Neural cell (in vitro differentiated cells): ENCODE data around the gene RADIL. TPM values are rescaled to one million over a fixed set of nuclear protein-coding genes. Genes with fewer than 3 reads are reported as not detected.

Source experiments
- H2AFZ ChIP-seq: fragments of 200-600, 300-800 bp; sonication (generic), shearing (Covaris generic); 2 replicates; pipeline ENCODE4 v1.6.0; 2014; ENCODE audit warnings: low read depth, mild to moderate bottlenecking, antibody characterized with exemption, low read length, moderate library complexity
- H3F3A ChIP-seq: fragments of 200-600 bp; shearing (Covaris generic); 2 replicates; pipeline ENCODE4 v1.6.1; 2016; ENCODE audit warnings: mild to moderate bottlenecking, moderate library complexity, mixed read lengths, antibody characterized with exemption, low read length; ENCODE audit not compliant: insufficient read depth, poor library complexity, severe bottlenecking
- H3K27ac ChIP-seq: fragments of 200-600, 300-800 bp; sonication (generic), shearing (Covaris generic); 2 replicates; pipeline ENCODE4 v1.5.1; 2014; ENCODE audit warnings: mild to moderate bottlenecking, low read length, moderate library complexity
- H3K27me3 ChIP-seq: fragments of 300-800, 200-600 bp; sonication (generic), shearing (Covaris generic); 2 replicates; pipeline ENCODE4 v1.6.0; 2014; ENCODE audit warnings: mild to moderate bottlenecking, low read depth, low read length, moderate library complexity; ENCODE audit not compliant: insufficient read depth
- H3K36me3 ChIP-seq: fragments of 300-800, 200-600 bp; sonication (generic), shearing (Covaris generic); 2 replicates; pipeline ENCODE4 v1.5.1; 2014; ENCODE audit warnings: mild to moderate bottlenecking, antibody characterized with exemption, low read length, moderate library complexity; ENCODE audit not compliant: insufficient read depth
- H3K4me2 ChIP-seq: fragments of 300-800, 200-600 bp; sonication (generic), shearing (Covaris generic); 2 replicates; pipeline ENCODE4 v1.6.0; 2014; ENCODE audit warnings: mild to moderate bottlenecking, low read length
- H3K4me3 ChIP-seq: fragments of 300-800, 200-600 bp; sonication (generic), shearing (Covaris generic); 2 replicates; pipeline ENCODE4 v1.5.1; 2014; ENCODE audit warnings: mild to moderate bottlenecking, low read length, moderate library complexity
- H3K79me2 ChIP-seq: fragments of 200-600 bp; shearing (Covaris generic); replicated peaks from 2 replicates; pipeline ENCODE4 v1.6.0; 2014; ENCODE audit warnings: mild to moderate bottlenecking, low read length, moderate library complexity; ENCODE audit not compliant: insufficient read depth
- H3K9ac ChIP-seq: fragments of 300-800, 200-600 bp; sonication (generic), shearing (Covaris generic); 2 replicates; pipeline ENCODE4 v1.6.1; 2016; ENCODE audit warnings: mild to moderate bottlenecking, low read length, mixed read lengths
- H3K9me2 ChIP-seq: fragments of 200-600 bp; shearing (Covaris generic); 2 replicates; pipeline ENCODE4 v1.6.1; 2016; ENCODE audit warnings: mild to moderate bottlenecking, low read length, mixed read lengths; ENCODE audit not compliant: insufficient read depth
- H3K9me3 ChIP-seq: fragments of 200-600, 300-800 bp; sonication (generic), shearing (Covaris generic); 2 replicates; pipeline ENCODE4 v1.6.1; 2016; ENCODE audit warnings: mild to moderate bottlenecking, mixed run types, low read length, moderate library complexity, mixed read lengths
- H4K20me1 ChIP-seq: fragments of 200-600 bp; shearing (Covaris generic); 2 replicates; pipeline ENCODE4 v1.6.1; 2016; ENCODE audit warnings: mild to moderate bottlenecking, mixed run types; ENCODE audit not compliant: insufficient read depth
- EP300 ChIP-seq: fragments of 450-650 bp; conservative IDR thresholded peaks from 2 replicates; pipeline ENCODE4 v1.6.1; 2014; ENCODE audit warnings: antibody characterized with exemption, mild to moderate bottlenecking, moderate library complexity; ENCODE audit not compliant: poor library complexity, severe bottlenecking
- EZH2 ChIP-seq: fragments of 200-600, 300-800 bp; shearing (Covaris generic), sonication (generic); IDR thresholded peaks from 2 replicates; pipeline ENCODE4 v1.6.1; 2014; ENCODE audit warnings: antibody characterized with exemption, low read length, borderline replicate concordance, mild to moderate bottlenecking; ENCODE audit not compliant: insufficient read depth, poor library complexity, severe bottlenecking
- MXI1 ChIP-seq: fragments of 450-650 bp; conservative IDR thresholded peaks from 2 replicates; pipeline ENCODE4 v1.6.1; 2014; ENCODE audit warnings: antibody characterized with exemption, mild to moderate bottlenecking; ENCODE audit not compliant: poor library complexity, severe bottlenecking
- POLR2AphosphoS5 ChIP-seq: IDR thresholded peaks from 2 replicates; pipeline ENCODE4 v1.6.1; 2012
- RAD21 ChIP-seq: fragments of 450-650 bp; conservative IDR thresholded peaks from 2 replicates; pipeline ENCODE4 v1.6.1; 2014; ENCODE audit warnings: antibody characterized with exemption, mild to moderate bottlenecking, moderate library complexity
- SMC3 ChIP-seq: fragments of 450-650 bp; conservative IDR thresholded peaks from 2 replicates; pipeline ENCODE4 v1.6.1; 2014; ENCODE audit warnings: antibody characterized with exemption, mild to moderate bottlenecking, moderate library complexity; ENCODE audit not compliant: poor library complexity
- TAF1 ChIP-seq: IDR thresholded peaks from 2 replicates; pipeline ENCODE4 v1.6.1; 2012; ENCODE audit warnings: low read depth
- polyA plus RNA-seq: library from polyadenylated mRNA; depleted of rRNA; stranded (reverse); fragments of >200 nt; gene quantifications from 2 replicates; pipeline ENCODE4 v1.2.3, GENCODE V29; 2014
- TF ChIP-seq, protein P1 (sequence below): IDR thresholded peaks from 2 replicates; pipeline ENCODE4 v1.6.1; 2012; ENCODE audit warnings: borderline replicate concordance
- TF ChIP-seq, protein P2 (sequence below): fragments of 450-650 bp; IDR thresholded peaks from 2 replicates; pipeline ENCODE4 v1.5.1; 2014; ENCODE audit warnings: antibody characterized with exemption, mild to moderate bottlenecking, moderate library complexity; ENCODE audit not compliant: poor library complexity, severe bottlenecking

The RADIL gene
- polyA plus RNA-seq, 1 donor from 2014 or later = 4.1 TPM

DNA sequence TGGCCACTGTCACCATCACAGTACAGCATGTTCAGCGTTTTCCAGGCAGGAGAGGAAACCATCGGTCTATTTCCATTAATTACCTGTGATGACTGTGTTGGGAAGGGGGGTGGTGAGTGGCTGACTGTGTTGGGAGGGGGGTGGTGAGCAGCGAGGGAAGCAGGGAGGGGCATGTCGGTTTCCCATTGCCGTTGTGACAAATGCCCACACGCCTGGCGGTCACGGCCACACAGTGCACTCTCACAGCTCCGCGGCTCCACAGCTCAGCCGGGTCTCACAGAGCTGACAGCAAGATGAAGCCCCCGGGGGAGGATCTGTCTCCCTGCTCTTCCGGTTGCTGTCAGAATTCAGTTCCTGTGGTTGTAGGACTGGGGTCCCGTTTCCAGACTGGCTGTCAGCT lies 69.1 kb downstream of the RADIL start:
- TF ChIP-seq, protein P1, sequence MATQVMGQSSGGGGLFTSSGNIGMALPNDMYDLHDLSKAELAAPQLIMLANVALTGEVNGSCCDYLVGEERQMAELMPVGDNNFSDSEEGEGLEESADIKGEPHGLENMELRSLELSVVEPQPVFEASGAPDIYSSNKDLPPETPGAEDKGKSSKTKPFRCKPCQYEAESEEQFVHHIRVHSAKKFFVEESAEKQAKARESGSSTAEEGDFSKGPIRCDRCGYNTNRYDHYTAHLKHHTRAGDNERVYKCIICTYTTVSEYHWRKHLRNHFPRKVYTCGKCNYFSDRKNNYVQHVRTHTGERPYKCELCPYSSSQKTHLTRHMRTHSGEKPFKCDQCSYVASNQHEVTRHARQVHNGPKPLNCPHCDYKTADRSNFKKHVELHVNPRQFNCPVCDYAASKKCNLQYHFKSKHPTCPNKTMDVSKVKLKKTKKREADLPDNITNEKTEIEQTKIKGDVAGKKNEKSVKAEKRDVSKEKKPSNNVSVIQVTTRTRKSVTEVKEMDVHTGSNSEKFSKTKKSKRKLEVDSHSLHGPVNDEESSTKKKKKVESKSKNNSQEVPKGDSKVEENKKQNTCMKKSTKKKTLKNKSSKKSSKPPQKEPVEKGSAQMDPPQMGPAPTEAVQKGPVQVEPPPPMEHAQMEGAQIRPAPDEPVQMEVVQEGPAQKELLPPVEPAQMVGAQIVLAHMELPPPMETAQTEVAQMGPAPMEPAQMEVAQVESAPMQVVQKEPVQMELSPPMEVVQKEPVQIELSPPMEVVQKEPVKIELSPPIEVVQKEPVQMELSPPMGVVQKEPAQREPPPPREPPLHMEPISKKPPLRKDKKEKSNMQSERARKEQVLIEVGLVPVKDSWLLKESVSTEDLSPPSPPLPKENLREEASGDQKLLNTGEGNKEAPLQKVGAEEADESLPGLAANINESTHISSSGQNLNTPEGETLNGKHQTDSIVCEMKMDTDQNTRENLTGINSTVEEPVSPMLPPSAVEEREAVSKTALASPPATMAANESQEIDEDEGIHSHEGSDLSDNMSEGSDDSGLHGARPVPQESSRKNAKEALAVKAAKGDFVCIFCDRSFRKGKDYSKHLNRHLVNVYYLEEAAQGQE = no peak
- TF ChIP-seq POLR2AphosphoS5 = peak; percentile 5
- TF ChIP-seq SMC3 = no peak
- Histone ChIP-seq H3K4me2 (no peak overlapping the region), H3K9me2 (no peaks in the 10 kb centered on the region), H3F3A (no peaks in the 10 kb centered on the region), H4K20me1 (no peaks in the 10 kb centered on the region), H3K36me3 (no peaks in the 10 kb centered on the region), H3K79me2 (no peaks in the 10 kb centered on the region), H2AFZ (no peak overlapping the region), H3K4me3 (no peak overlapping the region), H3K9ac (no peak overlapping the region), H3K9me3 (no peaks in the 10 kb centered on the region), H3K27me3 (no peaks in the 10 kb centered on the region), H3K27ac (peak overlapping the region; percentile 39)

- H3K9ac ChIP-seq = no peak overlapping the region
- no peak overlapping the region for H3K4me2 ChIP-seq
- TF ChIP-seq RAD21 (no peak), EZH2 (no peak), EP300 (no peak)
- TF ChIP-seq, protein P2, sequence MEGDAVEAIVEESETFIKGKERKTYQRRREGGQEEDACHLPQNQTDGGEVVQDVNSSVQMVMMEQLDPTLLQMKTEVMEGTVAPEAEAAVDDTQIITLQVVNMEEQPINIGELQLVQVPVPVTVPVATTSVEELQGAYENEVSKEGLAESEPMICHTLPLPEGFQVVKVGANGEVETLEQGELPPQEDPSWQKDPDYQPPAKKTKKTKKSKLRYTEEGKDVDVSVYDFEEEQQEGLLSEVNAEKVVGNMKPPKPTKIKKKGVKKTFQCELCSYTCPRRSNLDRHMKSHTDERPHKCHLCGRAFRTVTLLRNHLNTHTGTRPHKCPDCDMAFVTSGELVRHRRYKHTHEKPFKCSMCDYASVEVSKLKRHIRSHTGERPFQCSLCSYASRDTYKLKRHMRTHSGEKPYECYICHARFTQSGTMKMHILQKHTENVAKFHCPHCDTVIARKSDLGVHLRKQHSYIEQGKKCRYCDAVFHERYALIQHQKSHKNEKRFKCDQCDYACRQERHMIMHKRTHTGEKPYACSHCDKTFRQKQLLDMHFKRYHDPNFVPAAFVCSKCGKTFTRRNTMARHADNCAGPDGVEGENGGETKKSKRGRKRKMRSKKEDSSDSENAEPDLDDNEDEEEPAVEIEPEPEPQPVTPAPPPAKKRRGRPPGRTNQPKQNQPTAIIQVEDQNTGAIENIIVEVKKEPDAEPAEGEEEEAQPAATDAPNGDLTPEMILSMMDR = no peak
- H3K27me3 ChIP-seq = no peaks in the 10 kb centered on the region
- H3K9me3 ChIP-seq = no peaks in the 10 kb centered on the region
- no peak overlapping the region for H3K27ac ChIP-seq
- H3K79me2 ChIP-seq = no peaks in the 10 kb centered on the region
- no peaks in the 10 kb centered on the region for H3K9me2 ChIP-seq
- H3F3A ChIP-seq = no peaks in the 10 kb centered on the region
- H2AFZ ChIP-seq = no peak overlapping the region
- no peaks in the 10 kb centered on the region for H3K36me3 ChIP-seq
- H3K4me3 ChIP-seq = no peak overlapping the region
- no peaks in the 10 kb centered on the region for H4K20me1 ChIP-seq
These were observed 73.8 kb downstream of the RADIL start for GRCh38 chr7:4809666-4810065.

- no peaks in the 10 kb centered on the region for H3K79me2 ChIP-seq
- H3K9me3 ChIP-seq = no peaks in the 10 kb centered on the region
- H3K9ac ChIP-seq = no peak overlapping the region
- H3F3A ChIP-seq = no peaks in the 10 kb centered on the region
- no peaks in the 10 kb centered on the region for H3K9me2 ChIP-seq
- no peak overlapping the region for H3K4me3 ChIP-seq
- no peak overlapping the region for H3K27ac ChIP-seq
- no peak overlapping the region for H3K4me2 ChIP-seq
- no peak overlapping the region for H2AFZ ChIP-seq
- no peaks in the 10 kb centered on the region for H4K20me1 ChIP-seq
- no peaks in the 10 kb centered on the region for H3K36me3 ChIP-seq
- TF ChIP-seq SMC3 (no peak), MXI1 (no peak), TAF1 (no peak), POLR2AphosphoS5 (no peak), RAD21 (no peak), EP300 (no peak), EZH2 (no peak)
- TF ChIP-seq, protein P1 = no peak
- TF ChIP-seq, protein P2 = no peak
- no peaks in the 10 kb centered on the region for H3K27me3 ChIP-seq
These were observed 74.4 kb downstream of the RADIL start for GRCh38 chr7:4809091-4809591.
